HepG2 (cell line): ENCODE data around the gene ATP13A1. TPM values are rescaled to one million over a fixed set of nuclear protein-coding genes. Genes with fewer than 3 reads are reported as not detected.

ENCODE experiments used
- DRAP1 ChIP-seq: IDR thresholded peaks from 2 replicates; pipeline ENCODE4 v1.6.1; 2016; ENCODE audit warnings: missing genetic modification reagents, missing compliant biosample characterization
- ELF4 ChIP-seq: sonication (generic); formaldehyde crosslinking; IDR thresholded peaks from 2 replicates; pipeline ENCODE4 v1.5.0; 2020; ENCODE audit warnings: missing genetic modification reagents, mild to moderate bottlenecking, moderate library complexity, borderline replicate concordance
- HDAC1 ChIP-seq: sonication (generic); formaldehyde crosslinking; IDR thresholded peaks from 2 replicates; pipeline ENCODE4 v1.5.1; 2020; ENCODE audit warnings: mild to moderate bottlenecking, missing genetic modification reagents
- ISL2 ChIP-seq: sonication (generic); formaldehyde crosslinking; IDR thresholded peaks from 2 replicates; pipeline ENCODE4 v1.5.0; 2020; ENCODE audit warnings: missing genetic modification reagents
- KLF12 ChIP-seq: sonication (generic); formaldehyde crosslinking; IDR thresholded peaks from 2 replicates; pipeline ENCODE4 v1.4.0; 2020; ENCODE audit warnings: missing genetic modification reagents, borderline replicate concordance
- NONO ChIP-seq, 2 experiments: fragments of 450-650 bp in 1 of 2; sonication (generic) in 1 of 2; formaldehyde crosslinking in 1 of 2; IDR thresholded peaks in 1 of 2; conservative IDR thresholded peaks in 1 of 2; 2 replicates each; pipeline versions ENCODE4 v1.6.1 to v1.8.0; 2017 to 2022; ENCODE audit warnings: mild to moderate bottlenecking in 1 of 2, missing genetic modification reagents in 1 of 2, moderate library complexity in 1 of 2
- ZFY ChIP-seq: sonication (generic); formaldehyde crosslinking; IDR thresholded peaks from 2 replicates; pipeline ENCODE4 v1.4.0; 2020; ENCODE audit warnings: missing genetic modification reagents
- ZNF331 ChIP-seq: sonication (generic); formaldehyde crosslinking; IDR thresholded peaks from 2 replicates; pipeline ENCODE4 v1.4.0; 2020; ENCODE audit warnings: missing genetic modification reagents
- ZNF619 ChIP-seq: sonication (generic); formaldehyde crosslinking; IDR thresholded peaks from 2 replicates; pipeline ENCODE4 v1.4.0; 2020; ENCODE audit warnings: mild to moderate bottlenecking, missing genetic modification reagents
- ZNF687 ChIP-seq: sonication (generic); formaldehyde crosslinking; IDR thresholded peaks from 2 replicates; pipeline ENCODE4 v1.5.1; 2020; ENCODE audit warnings: mild to moderate bottlenecking, missing genetic modification reagents, moderate library complexity
- polyA plus RNA-seq, 8 experiments: library from polyadenylated mRNA; depleted of rRNA in 3 of 8; stranded (reverse) in 7 of 8; unstranded in 1 of 8; fragments of >200 nt; fragmentation: Illumina TruSeq in 4 of 8; extraction: Trizol in 4 of 8; gene quantifications; 2 replicates each; pipeline versions ENCODE4 v1.2.1 to v1.2.3, GENCODE V29; 2011 to 2016; ENCODE audit warnings: low read depth in 4 of 8, missing spikeins in 1 of 8, mixed read lengths in 1 of 8; ENCODE audit not compliant: insufficient read depth in 1 of 8
- total RNA-seq, 5 experiments: library from RNA; depleted of rRNA; stranded (reverse); fragments of >200 nt; fragmentation: Illumina TruSeq; extraction: Trizol; gene quantifications; 2 replicates each; pipeline ENCODE4 v1.2.3, GENCODE V29; 2016; ENCODE audit warnings: low read depth in 1 of 5
- TF ChIP-seq, protein P1 (sequence below): conservative IDR thresholded peaks from 2 replicates; pipeline ENCODE4 v1.6.1; 2018; ENCODE audit warnings: missing genetic modification reagents
- TF ChIP-seq, protein P2 (sequence below): sonication (generic); formaldehyde crosslinking; IDR thresholded peaks from 2 replicates; pipeline ENCODE4 v1.4.0; 2020; ENCODE audit warnings: missing genetic modification reagents
- TF ChIP-seq, protein P3 (sequence below): sonication (generic); formaldehyde crosslinking; IDR thresholded peaks from 2 replicates; pipeline ENCODE4 v1.5.0; 2020; ENCODE audit warnings: mild to moderate bottlenecking, missing genetic modification reagents
- TF ChIP-seq, protein P4 (sequence below): sonication (generic); formaldehyde crosslinking; IDR thresholded peaks from 2 replicates; pipeline ENCODE4 v1.4.0; 2020; ENCODE audit warnings: missing genetic modification reagents, borderline replicate concordance

The ATP13A1 gene
- total and polyA plus RNA-seq, 2 of the 13 experiments (the other 11 are each of a cell fraction or from before 2014, with no cell fraction given) = 23.2 to 41.7 TPM

DNA sequence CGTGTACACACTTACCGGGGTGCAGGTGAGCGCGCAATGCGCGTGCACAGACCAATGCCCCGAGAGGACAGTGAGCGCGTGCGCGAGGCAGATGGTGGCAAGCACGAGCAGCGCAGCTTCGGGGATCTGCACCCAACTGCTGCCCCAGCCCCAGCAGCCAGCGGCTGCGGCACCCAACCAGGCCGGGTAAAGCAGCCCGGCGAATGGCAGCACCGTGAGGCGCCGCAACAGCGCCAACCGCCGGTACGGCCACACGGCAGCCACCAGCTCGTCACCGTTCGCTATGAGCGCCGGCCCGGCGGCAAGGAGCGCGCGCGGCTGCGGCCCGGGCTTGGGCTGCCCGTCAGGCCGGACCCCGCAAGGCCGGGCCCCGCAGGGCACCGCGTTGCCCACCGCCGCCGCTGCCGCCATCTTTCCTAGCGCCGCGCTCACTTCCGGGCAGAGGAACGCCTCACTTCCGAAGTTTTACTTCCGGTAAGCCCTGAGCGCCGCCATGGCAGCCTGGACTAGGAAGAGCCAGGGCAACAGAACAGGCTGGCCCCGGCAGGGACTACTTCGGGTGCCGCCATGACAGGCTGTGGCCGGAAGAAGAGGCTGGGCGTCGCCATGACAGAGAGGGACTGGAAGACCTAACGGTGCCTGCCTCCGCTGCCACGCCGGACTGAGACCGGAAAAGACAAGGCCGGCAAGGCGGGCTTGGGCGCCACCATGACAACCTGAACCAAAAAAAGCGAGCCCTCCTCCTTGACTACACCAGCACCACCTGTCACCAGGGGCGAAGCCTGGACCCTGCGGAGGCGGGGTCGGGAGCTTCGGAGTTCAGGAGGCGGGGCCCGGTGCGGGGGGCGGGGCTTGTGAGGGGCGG lies at the start of gene ATP13A1 (continued):
- TF ChIP-seq ELF4 (peak; percentile 83; the same call in 1 of the 2 replicates), ZFY (CRISPR knock-in tag) (peak; percentile 85), ZNF687 (CRISPR knock-in tag) (peak; percentile 73), ISL2 (CRISPR knock-in tag) (peak; percentile 20; the same call in 1 of the 2 replicates), DRAP1 (CRISPR knock-in tag) (peak; percentile 47; the same call in 1 of the 2 replicates), KLF12 (CRISPR knock-in tag) (0 out of 2 replicates have a peak, but pooled peaks have one; percentile 72), NONO (IDR thresholded peaks at IDR 0.05) (no peak), NONO (CRISPR knock-in tag; conservative IDR thresholded peaks at IDR 0.05) (peak; percentile 32; the same call in 1 of the 2 replicates), ZNF331 (CRISPR knock-in tag) (peak; percentile 46), HDAC1 (CRISPR knock-in tag) (no peak), ZNF619 (no peak)
- TF ChIP-seq, protein P1, sequence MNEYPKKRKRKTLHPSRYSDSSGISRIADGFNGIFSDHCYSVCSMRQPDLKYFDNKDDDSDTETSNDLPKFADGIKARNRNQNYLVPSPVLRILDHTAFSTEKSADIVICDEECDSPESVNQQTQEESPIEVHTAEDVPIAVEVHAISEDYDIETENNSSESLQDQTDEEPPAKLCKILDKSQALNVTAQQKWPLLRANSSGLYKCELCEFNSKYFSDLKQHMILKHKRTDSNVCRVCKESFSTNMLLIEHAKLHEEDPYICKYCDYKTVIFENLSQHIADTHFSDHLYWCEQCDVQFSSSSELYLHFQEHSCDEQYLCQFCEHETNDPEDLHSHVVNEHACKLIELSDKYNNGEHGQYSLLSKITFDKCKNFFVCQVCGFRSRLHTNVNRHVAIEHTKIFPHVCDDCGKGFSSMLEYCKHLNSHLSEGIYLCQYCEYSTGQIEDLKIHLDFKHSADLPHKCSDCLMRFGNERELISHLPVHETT (CRISPR knock-in tag) = peak; percentile 63; the same call in 1 of the 2 replicates
- TF ChIP-seq, protein P2, sequence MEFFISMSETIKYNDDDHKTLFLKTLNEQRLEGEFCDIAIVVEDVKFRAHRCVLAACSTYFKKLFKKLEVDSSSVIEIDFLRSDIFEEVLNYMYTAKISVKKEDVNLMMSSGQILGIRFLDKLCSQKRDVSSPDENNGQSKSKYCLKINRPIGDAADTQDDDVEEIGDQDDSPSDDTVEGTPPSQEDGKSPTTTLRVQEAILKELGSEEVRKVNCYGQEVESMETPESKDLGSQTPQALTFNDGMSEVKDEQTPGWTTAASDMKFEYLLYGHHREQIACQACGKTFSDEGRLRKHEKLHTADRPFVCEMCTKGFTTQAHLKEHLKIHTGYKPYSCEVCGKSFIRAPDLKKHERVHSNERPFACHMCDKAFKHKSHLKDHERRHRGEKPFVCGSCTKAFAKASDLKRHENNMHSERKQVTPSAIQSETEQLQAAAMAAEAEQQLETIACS (CRISPR knock-in tag) = peak; percentile 93
- TF ChIP-seq, protein P3, sequence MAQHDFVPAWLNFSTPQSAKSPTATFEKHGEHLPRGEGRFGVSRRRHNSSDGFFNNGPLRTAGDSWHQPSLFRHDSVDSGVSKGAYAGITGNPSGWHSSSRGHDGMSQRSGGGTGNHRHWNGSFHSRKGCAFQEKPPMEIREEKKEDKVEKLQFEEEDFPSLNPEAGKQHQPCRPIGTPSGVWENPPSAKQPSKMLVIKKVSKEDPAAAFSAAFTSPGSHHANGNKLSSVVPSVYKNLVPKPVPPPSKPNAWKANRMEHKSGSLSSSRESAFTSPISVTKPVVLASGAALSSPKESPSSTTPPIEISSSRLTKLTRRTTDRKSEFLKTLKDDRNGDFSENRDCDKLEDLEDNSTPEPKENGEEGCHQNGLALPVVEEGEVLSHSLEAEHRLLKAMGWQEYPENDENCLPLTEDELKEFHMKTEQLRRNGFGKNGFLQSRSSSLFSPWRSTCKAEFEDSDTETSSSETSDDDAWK (CRISPR knock-in tag) = no peak
- TF ChIP-seq, protein P4, sequence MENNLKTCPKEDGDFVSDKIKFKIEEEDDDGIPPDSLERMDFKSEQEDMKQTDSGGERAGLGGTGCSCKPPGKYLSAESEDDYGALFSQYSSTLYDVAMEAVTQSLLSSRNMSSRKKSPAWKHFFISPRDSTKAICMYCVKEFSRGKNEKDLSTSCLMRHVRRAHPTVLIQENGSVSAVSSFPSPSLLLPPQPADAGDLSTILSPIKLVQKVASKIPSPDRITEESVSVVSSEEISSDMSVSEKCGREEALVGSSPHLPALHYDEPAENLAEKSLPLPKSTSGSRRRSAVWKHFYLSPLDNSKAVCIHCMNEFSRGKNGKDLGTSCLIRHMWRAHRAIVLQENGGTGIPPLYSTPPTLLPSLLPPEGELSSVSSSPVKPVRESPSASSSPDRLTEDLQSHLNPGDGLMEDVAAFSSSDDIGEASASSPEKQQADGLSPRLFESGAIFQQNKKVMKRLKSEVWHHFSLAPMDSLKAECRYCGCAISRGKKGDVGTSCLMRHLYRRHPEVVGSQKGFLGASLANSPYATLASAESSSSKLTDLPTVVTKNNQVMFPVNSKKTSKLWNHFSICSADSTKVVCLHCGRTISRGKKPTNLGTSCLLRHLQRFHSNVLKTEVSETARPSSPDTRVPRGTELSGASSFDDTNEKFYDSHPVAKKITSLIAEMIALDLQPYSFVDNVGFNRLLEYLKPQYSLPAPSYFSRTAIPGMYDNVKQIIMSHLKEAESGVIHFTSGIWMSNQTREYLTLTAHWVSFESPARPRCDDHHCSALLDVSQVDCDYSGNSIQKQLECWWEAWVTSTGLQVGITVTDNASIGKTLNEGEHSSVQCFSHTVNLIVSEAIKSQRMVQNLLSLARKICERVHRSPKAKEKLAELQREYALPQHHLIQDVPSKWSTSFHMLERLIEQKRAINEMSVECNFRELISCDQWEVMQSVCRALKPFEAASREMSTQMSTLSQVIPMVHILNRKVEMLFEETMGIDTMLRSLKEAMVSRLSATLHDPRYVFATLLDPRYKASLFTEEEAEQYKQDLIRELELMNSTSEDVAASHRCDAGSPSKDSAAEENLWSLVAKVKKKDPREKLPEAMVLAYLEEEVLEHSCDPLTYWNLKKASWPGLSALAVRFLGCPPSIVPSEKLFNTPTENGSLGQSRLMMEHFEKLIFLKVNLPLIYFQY = 0 out of 2 replicates have a peak, but pooled peaks have one; percentile 28
